Sigmoid colon (tissue), 7 donors: Measurements from ENCODE around the gene COMP. TPM values are rescaled to one million over a fixed set of nuclear protein-coding genes. Genes with fewer than 3 reads are reported as not detected.

Experiments used
- DNase-seq: peaks from one replicate; pipeline ENCODE4 v3.0.0-alpha.2; 2019
- H3K27ac ChIP-seq, 4 donors: fragments of 200-600 bp; sonication (generic); one replicate each; pipeline ENCODE4 v1.5.1; 2016 to 2019; ENCODE audit warnings: mild to moderate bottlenecking in 1 of 4
- H3K27me3 ChIP-seq, 3 donors: fragments of 200-600 bp; sonication (generic); one replicate each; pipeline ENCODE4 v1.5.1; 2019; ENCODE audit warnings: mild to moderate bottlenecking in 1 of 3
- H3K36me3 ChIP-seq, 4 donors: fragments of 200-600 bp; sonication (generic); one replicate each; pipeline ENCODE4 v1.5.1; 2016 to 2019
- H3K4me1 ChIP-seq, 4 donors: fragments of 200-600 bp; sonication (generic); one replicate each; pipeline ENCODE4 v1.5.1; 2017 to 2019
- H3K4me3 ChIP-seq, 4 donors: fragments of 200-600 bp; sonication (generic); one replicate each; pipeline ENCODE4 v1.5.1; 2017 to 2019; ENCODE audit warnings: mild to moderate bottlenecking in 2 of 4, moderate library complexity in 1 of 4
- H3K9me3 ChIP-seq, 4 donors: fragments of 200-600 bp in 3 of 4; sonication (generic) in 3 of 4; one replicate each; pipeline versions ENCODE4 v1.5.1 to v1.6.1; 2013 to 2019
- CTCF ChIP-seq, 4 experiments: fragments of 450-650 bp in 3 of 4; fragments of 200-600 bp in 1 of 4; IDR thresholded peaks; one replicate each; pipeline ENCODE4 v1.5.1; 2016 to 2019; ENCODE audit warnings: antibody characterized with exemption in 4 of 4, mild to moderate bottlenecking in 3 of 4, moderate library complexity in 2 of 4
- EP300 ChIP-seq, 4 donors: sonication (generic); formaldehyde crosslinking; IDR thresholded peaks; one replicate each; pipeline ENCODE4 v1.6.1; 2017; ENCODE audit warnings: antibody characterized with exemption in 4 of 4
- POLR2A ChIP-seq, 2 donors: fragments of 450-650 bp; IDR thresholded peaks; one replicate each; pipeline ENCODE4 v1.6.1; 2016; ENCODE audit warnings: antibody characterized with exemption in 2 of 2, mild to moderate bottlenecking in 2 of 2, moderate library complexity in 2 of 2
- POLR2AphosphoS5 ChIP-seq, 4 donors: sonication (generic); formaldehyde crosslinking; IDR thresholded peaks; one replicate each; pipeline ENCODE4 v1.6.1; 2017; ENCODE audit warnings: antibody characterized with exemption in 4 of 4
- WGBS, 2 donors: extraction: QIAGEN DNeasy Blood & Tissue Kit; methylation state at CpG; one replicate each; pipeline ENCODE4 v1.1.7; 2013; 5-methylcytosine and 5-hydroxymethylcytosine counted together
- intact Hi-C: fragments of 100-400 bp; cut with DNase I; formaldehyde crosslinking; loops from one replicate; pipeline ENCODE4 v1.15.1; 2023
- polyA plus RNA-seq, 3 donors: library from polyadenylated mRNA; stranded (reverse); fragments of 200-250 nt; gene quantifications; one replicate each; pipeline ENCODE4 v1.2.3, GENCODE V29; 2013
- total RNA-seq, 4 donors: library from RNA; depleted of rRNA; stranded (reverse); fragments of >200 nt; gene quantifications; one replicate each; pipeline ENCODE4 v1.1.0, GENCODE V29; 2016
- donor health status: healthy with polysubstance abuse.
- donor health status: Bipolar disorder and iron deficiency.
- donor health status: healthy.

The COMP gene
- total and polyA plus RNA-seq, 7 donors = 0.22 to 6.9 (median 0.66) TPM; not detected in 2

DNA sequence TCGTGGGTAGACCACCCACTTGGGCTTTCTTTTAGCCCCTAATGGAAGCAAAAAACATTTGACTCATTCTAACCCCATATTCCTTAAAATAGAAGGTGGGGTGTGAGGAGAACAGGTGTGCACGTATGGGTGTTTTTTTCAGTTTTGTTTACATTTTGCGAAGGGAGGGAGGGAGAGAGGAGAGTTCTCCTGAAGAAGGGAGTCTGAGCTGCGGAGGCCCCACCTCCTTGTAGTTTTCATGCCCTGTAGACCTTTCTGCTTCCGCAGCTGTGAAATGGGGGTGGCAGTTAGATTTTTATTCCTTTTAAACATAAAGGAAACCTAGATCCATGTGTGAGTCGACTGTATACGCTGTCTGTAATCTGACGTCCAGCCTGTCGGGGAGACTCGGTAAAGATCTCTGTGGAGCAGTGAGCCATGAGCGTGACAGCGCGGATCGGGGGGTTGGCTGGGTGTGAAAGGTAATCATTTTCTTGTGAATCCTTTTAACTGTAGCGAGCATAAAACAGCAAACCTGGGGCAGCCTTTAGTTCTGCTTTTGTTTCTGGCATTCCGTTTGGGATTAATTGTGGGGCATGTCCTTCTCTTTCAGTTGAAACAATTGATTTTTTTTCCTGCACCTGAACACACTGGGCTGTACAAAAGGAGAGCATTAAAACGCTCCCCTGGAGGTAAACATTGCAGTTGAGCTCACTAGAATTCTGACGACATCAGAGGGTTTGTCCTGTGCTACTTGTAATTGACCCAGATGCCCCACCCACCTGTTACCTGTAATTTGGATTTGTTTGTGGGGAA lies 42.9 kb upstream of the COMP start:
- H3K9me3 ChIP-seq = no peaks in the 10 kb centered on the region
- no peak for DNase-seq
- peaks cover 0 to 69% (median 49%) of the 10 kb centered on the region in 4 donors for H3K4me1 ChIP-seq
- H3K4me3 ChIP-seq = peak overlapping the region; percentile 68 to 97 (median 86)
- WGBS, 2 donors = 6 to 31% methylated on average over 18 of the region's 18 CpGs
- no peaks in the 10 kb centered on the region for H3K27me3 ChIP-seq
- TF ChIP-seq POLR2A (IDR thresholded peaks at IDR 0.05) = peak in 1 of 2 donors; percentile 33
- TF ChIP-seq POLR2AphosphoS5 (IDR thresholded peaks at IDR 0.05) = no peak
- no peak for TF ChIP-seq EP300 (IDR thresholded peaks at IDR 0.05)
- intact Hi-C loops = loop anchor here (5.0 kb wide), 1 partner anchor 247 kb away; the partner anchor contains the start of gene REX1BD
- H3K36me3 ChIP-seq = peaks cover 0 to 9% (median 2%) of the 10 kb centered on the region in 4 donors
- peak overlapping the region in 2 of 4 donors; percentile 88 to 91 for H3K27ac ChIP-seq

GRCh38 chr19:18833141-18833476 lies 42.0 kb upstream of the COMP start:
- Histone ChIP-seq H3K36me3 (peaks cover 0 to 8% (median 2%) of the 10 kb centered on the region in 4 donors), H3K9me3 (no peaks in the 10 kb centered on the region), H3K27me3 (no peaks in the 10 kb centered on the region), H3K27ac (peak overlapping the region; percentile 86 to 91 (median 88)), H3K4me1 (peaks cover 0 to 59% (median 40%) of the 10 kb centered on the region in 4 donors), H3K4me3 (peak overlapping the region; percentile 68 to 97 (median 86))
- DNase-seq = no peak
- intact Hi-C loops = loop anchor here (5.0 kb wide), 1 partner anchor 246 kb away; the partner anchor contains the start of gene REX1BD
- WGBS, 2 donors = 0 to 2% methylated on average over 9 of the region's 9 CpGs
- TF ChIP-seq POLR2A (IDR thresholded peaks at IDR 0.05) (no peak), POLR2AphosphoS5 (IDR thresholded peaks at IDR 0.05) (no peak), CTCF (IDR thresholded peaks at IDR 0.05) (no peak), EP300 (IDR thresholded peaks at IDR 0.05) (no peak)

GRCh38 chr19:18832306-18833140 lies 41.4 kb upstream of the COMP start:
- Histone ChIP-seq H3K27ac (peak overlapping the region; percentile 86 to 91 (median 88)), H3K9me3 (no peaks in the 10 kb centered on the region), H3K27me3 (no peaks in the 10 kb centered on the region), H3K36me3 (peaks cover 0 to 2% (median 0%) of the 10 kb centered on the region in 4 donors), H3K4me3 (peak overlapping the region; percentile 68 to 97 (median 86)), H3K4me1 (peaks cover 0 to 53% (median 35%) of the 10 kb centered on the region in 4 donors)
- WGBS, 2 donors = 0 to 1% methylated on average over 69 of the region's 69 CpGs
- no peak for TF ChIP-seq POLR2A (IDR thresholded peaks at IDR 0.05)
- intact Hi-C loops = loop anchor here (5.0 kb wide), 1 partner anchor 245 kb away; the partner anchor contains the start of gene REX1BD
- DNase-seq = no peak

GRCh38 chr19:18831524-18832305 lies 40.6 kb upstream of the COMP start, which contains the start of gene UPF1:
UPF1 (plus strand) TSS chr19:18831959; CDS start chr19:18832210, 251 bp downstream.
- H3K27me3 ChIP-seq = no peaks in the 10 kb centered on the region
- peaks cover 0 to 45% (median 35%) of the 10 kb centered on the region in 4 donors for H3K4me1 ChIP-seq
- no peaks in the 10 kb centered on the region for H3K36me3 ChIP-seq
- H3K4me3 ChIP-seq = peak within 1 kb of the TSS; percentile 68 to 97 (median 86)
- DNase-seq = peak; percentile 95
- intact Hi-C loops = loop anchor here (5.0 kb wide), 1 partner anchor 244 kb away; the partner anchor contains the start of gene REX1BD
- peaks cover 4 to 6% (median 6%) of the 10 kb centered on the region in 4 donors for H3K9me3 ChIP-seq
- peak within 1 kb of the TSS; percentile 86 to 91 (median 88) for H3K27ac ChIP-seq
- TF ChIP-seq POLR2A (IDR thresholded peaks at IDR 0.05) = no peak
- no peak for TF ChIP-seq EP300 (IDR thresholded peaks at IDR 0.05)
- TF ChIP-seq POLR2AphosphoS5 (IDR thresholded peaks at IDR 0.05) = peak; percentile 21 to 88 (median 62)
- TF ChIP-seq CTCF (IDR thresholded peaks at IDR 0.05) = no peak
- WGBS, 2 donors = 0% methylated on average over 96 of the region's 96 CpGs

DNA sequence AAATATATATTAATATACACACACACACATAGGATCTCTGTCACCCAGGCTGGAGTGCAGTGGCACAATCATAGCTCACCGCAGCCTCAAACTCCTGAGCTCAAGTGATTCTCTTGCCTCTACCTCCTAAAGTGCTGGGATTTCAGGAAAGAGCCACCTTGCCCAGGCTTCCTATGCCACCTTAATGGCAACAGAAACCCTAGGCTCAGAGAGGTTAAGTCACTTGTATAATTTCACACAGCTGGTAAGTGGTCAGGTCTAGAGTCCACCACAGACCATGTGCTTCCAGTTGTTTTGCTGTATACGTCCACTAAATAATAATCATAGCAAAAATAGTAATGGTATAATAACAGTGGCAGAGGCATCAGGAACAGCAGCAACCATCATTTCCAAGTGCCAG lies 39.4 kb upstream of the COMP start:
- WGBS, 2 donors = 88 to 92% methylated on average over 2 of the region's 2 CpGs
- no peak overlapping the region for H3K27ac ChIP-seq
- H3K4me3 ChIP-seq = no peak overlapping the region
- H3K27me3 ChIP-seq = no peaks in the 10 kb centered on the region
- H3K36me3 ChIP-seq = no peaks in the 10 kb centered on the region
- no peak for DNase-seq
- no peak for TF ChIP-seq POLR2AphosphoS5 (IDR thresholded peaks at IDR 0.05)
- TF ChIP-seq CTCF (IDR thresholded peaks at IDR 0.05) = no peak
- no peak for TF ChIP-seq EP300 (IDR thresholded peaks at IDR 0.05)
- TF ChIP-seq POLR2A (IDR thresholded peaks at IDR 0.05) = no peak
- peaks cover 0 to 36% (median 28%) of the 10 kb centered on the region in 4 donors for H3K4me1 ChIP-seq
- peaks cover 6 to 7% (median 6%) of the 10 kb centered on the region in 4 donors for H3K9me3 ChIP-seq
- intact Hi-C loops = loop anchor here (5.0 kb wide), 1 partner anchor 243 kb away; the partner anchor contains the start of gene REX1BD
